ENCODE measurements around the gene SLC9A6.
"Not testable (repeated sequence)": the region's sequence is repeated elsewhere in the genome, so short reads cannot be mapped to it uniquely, and the experiment has no call there.

Gene SLC9A6

GRCh38 chrX:136029766-136030165, 44.5 kb downstream of the SLC9A6 start:
- DNase-seq (ENCODE audit: low read depth in 2 of 2), result no peak

- no peak for DNase-seq (ENCODE audit: low read depth in 2 of 2)
These were observed 45.3 kb downstream of the SLC9A6 start for GRCh38 chrX:136030303-136031191.

GRCh38 chrX:136031626-136032025, 46.4 kb downstream of the SLC9A6 start:
- DNase-seq (ENCODE audit: low read depth in 2 of 2), result no peak

- DNase-seq (ENCODE audit: low read depth in 2 of 2), result no peak
These were observed 47.1 kb downstream of the SLC9A6 start for GRCh38 chrX:136032370-136032769.

- no peak for DNase-seq (ENCODE audit: low read depth in 2 of 2)
These were observed 49.4 kb downstream of the SLC9A6 start for GRCh38 chrX:136034668-136035067.

GRCh38 chrX:136035663-136036062, 50.4 kb downstream of the SLC9A6 start:
- no peak for DNase-seq (ENCODE audit: low read depth in 2 of 2)

- DNase-seq (ENCODE audit: low read depth in 2 of 2), result no peak
These were observed 54.2 kb downstream of the SLC9A6 start for GRCh38 chrX:136039485-136039884.

GRCh38 chrX:136039968-136040367, 54.7 kb downstream of the SLC9A6 start:
- no peak for DNase-seq (ENCODE audit: low read depth in 2 of 2)

GRCh38 chrX:136041254-136041812, 56.1 kb downstream of the SLC9A6 start:
- no peak for DNase-seq (ENCODE audit: low read depth in 2 of 2)

GRCh38 chrX:136045008-136045407, 59.8 kb downstream of the SLC9A6 start:
- DNase-seq (ENCODE audit: low read depth in 2 of 2), result no peak

- DNase-seq (ENCODE audit: low read depth in 2 of 2), result no peak
These were observed 61.2 kb downstream of the SLC9A6 start for GRCh38 chrX:136046295-136047015.

- DNase-seq (ENCODE audit: low read depth in 2 of 2), result no peak
These were observed 61.9 kb downstream of the SLC9A6 start for GRCh38 chrX:136047016-136047642.

GRCh38 chrX:136047969-136048368, 62.7 kb downstream of the SLC9A6 start:
- no peak for DNase-seq (ENCODE audit: low read depth in 2 of 2)

GRCh38 chrX:136048446-136048845, 63.2 kb downstream of the SLC9A6 start:
- DNase-seq (ENCODE audit: low read depth in 2 of 2), result no peak

GRCh38 chrX:136049608-136050007, 64.4 kb downstream of the SLC9A6 start:
- DNase-seq (ENCODE audit: low read depth in 2 of 2), result no peak

- not testable (repeated sequence) for DNase-seq (ENCODE audit: low read depth in 2 of 2)
These were observed 65.6 kb downstream of the SLC9A6 start for GRCh38 chrX:136050875-136051274.

GRCh38 chrX:136051611-136052010, 66.4 kb downstream of the SLC9A6 start:
- DNase-seq (ENCODE audit: low read depth in 2 of 2), result no peak

GRCh38 chrX:136055651-136056221, 70.5 kb downstream of the SLC9A6 start:
- no peak for DNase-seq (ENCODE audit: low read depth in 2 of 2)

GRCh38 chrX:136057567-136057966, 72.3 kb downstream of the SLC9A6 start:
- no peak for DNase-seq (ENCODE audit: low read depth in 2 of 2)

GRCh38 chrX:136059350-136059749, 74.1 kb downstream of the SLC9A6 start:
- no peak for DNase-seq (ENCODE audit: low read depth in 2 of 2)

- no peak for DNase-seq (ENCODE audit: low read depth in 2 of 2)
These were observed 76.1 kb downstream of the SLC9A6 start for GRCh38 chrX:136061286-136061685.

GRCh38 chrX:136061696-136062095, 76.5 kb downstream of the SLC9A6 start:
- no peak for DNase-seq (ENCODE audit: low read depth in 2 of 2)
